ENCODE results near the gene TAF4. TPM values are rescaled to one million over a fixed set of nuclear protein-coding genes. Genes with fewer than 3 reads are reported as not detected.

The TAF4 gene
- total RNA-seq, 1 donor from 2014 or later: 22.2 TPM

- no peaks in the 10 kb centered on the region for H3K27me3 Mint-ChIP-seq
- H3K27ac Mint-ChIP-seq: no peak overlapping the region
These were observed 87.2 kb downstream of the TAF4 start for GRCh38 chr20:61978491-61978890.

GRCh38 chr20:61977419-61977786 lies 88.3 kb downstream of the TAF4 start:
- no peaks in the 10 kb centered on the region for H3K9me3 Mint-ChIP-seq
- DNase-seq (ENCODE audit: extremely low spot score, unreplicated experiment): no peak
- no peak overlapping the region for H3K27ac Mint-ChIP-seq
- H3K36me3 Mint-ChIP-seq: peaks cover 19% of the 10 kb centered on the region
- no peaks in the 10 kb centered on the region for H3K27me3 Mint-ChIP-seq
- H3K4me1 Mint-ChIP-seq (ENCODE audit: unreplicated experiment): peaks cover 9% of the 10 kb centered on the region
- TF ChIP-seq CTCF (conservative IDR thresholded peaks at IDR 0.05): no peak
- no peak overlapping the region for H3K4me3 Mint-ChIP-seq

More at GRCh38 chr20:61978491-61978890, 87.2 kb downstream of the TAF4 start:
- TF ChIP-seq CTCF (conservative IDR thresholded peaks at IDR 0.05): no peak
- H3K4me1 Mint-ChIP-seq (ENCODE audit: unreplicated experiment): peaks cover 9% of the 10 kb centered on the region
- no peak for DNase-seq (ENCODE audit: extremely low spot score, unreplicated experiment)
- no peaks in the 10 kb centered on the region for H3K9me3 Mint-ChIP-seq
- peaks cover 10% of the 10 kb centered on the region for H3K36me3 Mint-ChIP-seq
- no peak overlapping the region for H3K4me3 Mint-ChIP-seq

- Mint-ChIP-seq H3K4me3 (no peak overlapping the region), H3K9me3 (no peaks in the 10 kb centered on the region), H3K27ac (no peak overlapping the region), H3K4me1 (ENCODE audit: unreplicated experiment) (peaks cover 9% of the 10 kb centered on the region), H3K36me3 (peaks cover 23% of the 10 kb centered on the region), H3K27me3 (no peaks in the 10 kb centered on the region)
- no peak for TF ChIP-seq CTCF (conservative IDR thresholded peaks at IDR 0.05)
- DNase-seq (ENCODE audit: extremely low spot score, unreplicated experiment): no peak
These were observed 88.8 kb downstream of the TAF4 start for GRCh38 chr20:61976644-61977418.

- H3K9me3 Mint-ChIP-seq: no peaks in the 10 kb centered on the region
These were observed 89.4 kb downstream of the TAF4 start for GRCh38 chr20:61976263-61976643.

GRCh38 chr20:61975407-61976129 lies 90.1 kb downstream of the TAF4 start:
- no peaks in the 10 kb centered on the region for H3K27me3 Mint-ChIP-seq
- no peaks in the 10 kb centered on the region for H3K4me1 Mint-ChIP-seq (ENCODE audit: unreplicated experiment)
- H3K27ac Mint-ChIP-seq: peak overlapping the region; percentile 58
- H3K4me3 Mint-ChIP-seq: no peak overlapping the region
- DNase-seq (ENCODE audit: extremely low spot score, unreplicated experiment): no peak
- H3K36me3 Mint-ChIP-seq: peaks cover 19% of the 10 kb centered on the region
- no peak for TF ChIP-seq CTCF (conservative IDR thresholded peaks at IDR 0.05)
- no peaks in the 10 kb centered on the region for H3K9me3 Mint-ChIP-seq

More at GRCh38 chr20:61976263-61976643, 89.4 kb downstream of the TAF4 start:
- Mint-ChIP-seq H3K27ac (peak overlapping the region; percentile 58), H3K36me3 (peaks cover 21% of the 10 kb centered on the region), H3K4me1 (ENCODE audit: unreplicated experiment) (peaks cover 6% of the 10 kb centered on the region), H3K4me3 (no peak overlapping the region), H3K27me3 (no peaks in the 10 kb centered on the region)
- no peak for DNase-seq (ENCODE audit: extremely low spot score, unreplicated experiment)
- peak; percentile 46 for TF ChIP-seq CTCF (conservative IDR thresholded peaks at IDR 0.05)
